ENCODE data around the gene CERKL. TPM values are rescaled to one million over a fixed set of nuclear protein-coding genes. Genes with fewer than 3 reads are reported as not detected.

Gene CERKL
- total RNA-seq, 1 donor from 2014 or later, result not detected

GRCh38 chr2:181680055-181680936 lies 23.4 kb upstream of the CERKL start, which contains the start of gene NEUROD1:
TSS of gene NEUROD1 (minus strand) at chr2:181680517. CDS start at chr2:181678860, 1,657 bp downstream.
- Mint-ChIP-seq H3K4me1 (ENCODE audit: low read depth) (peaks cover 38% of the 10 kb centered on the region), H3K4me3 (ENCODE audit: unreplicated experiment) (peak within 1 kb of the TSS; percentile 58), H3K36me3 (ENCODE audit: low read depth) (peaks cover 7% of the 10 kb centered on the region), H3K27me3 (ENCODE audit: low read depth) (peaks cover 81% of the 10 kb centered on the region), H3K27ac (ENCODE audit: unreplicated experiment) (no peak within 1 kb of the TSS), H3K9me3 (ENCODE audit: low read depth) (peaks cover 4% of the 10 kb centered on the region)
- peak; percentile 75 for DNase-seq (ENCODE audit: low spot score)
- TF ChIP-seq CTCF (IDR thresholded peaks at IDR 0.05), result no peak

DNA sequence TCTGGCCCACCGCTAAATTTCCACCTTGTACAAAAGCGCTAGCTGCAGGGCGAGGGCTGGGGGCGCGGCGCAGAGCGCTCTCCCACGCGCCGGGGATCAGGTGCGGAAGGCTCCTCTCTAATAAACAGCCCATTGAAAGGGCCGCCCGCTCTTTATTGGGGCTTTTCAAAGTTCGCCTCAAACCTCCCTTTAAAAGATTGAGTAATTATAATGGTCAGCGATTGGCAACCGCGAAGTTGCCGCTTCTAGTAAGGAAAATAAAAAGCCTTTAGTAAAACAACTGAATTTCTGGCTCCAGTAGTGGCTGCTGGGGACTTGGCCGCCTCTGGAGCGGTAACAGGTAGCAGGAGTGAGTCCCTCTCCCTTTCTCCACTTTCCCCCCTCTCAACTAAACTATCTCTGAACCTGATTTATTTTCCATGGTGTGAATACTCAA lies 22.7 kb upstream of the CERKL start:
- TF ChIP-seq CTCF (IDR thresholded peaks at IDR 0.05), result no peak
- H3K27ac Mint-ChIP-seq (ENCODE audit: unreplicated experiment), result no peak overlapping the region
- H3K4me1 Mint-ChIP-seq (ENCODE audit: low read depth), result peaks cover 38% of the 10 kb centered on the region
- H3K4me3 Mint-ChIP-seq (ENCODE audit: unreplicated experiment), result no peak overlapping the region
- peaks cover 79% of the 10 kb centered on the region for H3K27me3 Mint-ChIP-seq (ENCODE audit: low read depth)
- peaks cover 7% of the 10 kb centered on the region for H3K36me3 Mint-ChIP-seq (ENCODE audit: low read depth)
- DNase-seq (ENCODE audit: low spot score), result no peak
- peaks cover 4% of the 10 kb centered on the region for H3K9me3 Mint-ChIP-seq (ENCODE audit: low read depth)

- H3K36me3 Mint-ChIP-seq (ENCODE audit: low read depth), result peaks cover 7% of the 10 kb centered on the region
- peaks cover 82% of the 10 kb centered on the region for H3K27me3 Mint-ChIP-seq (ENCODE audit: low read depth)
- TF ChIP-seq CTCF (IDR thresholded peaks at IDR 0.05), result no peak
- peaks cover 4% of the 10 kb centered on the region for H3K9me3 Mint-ChIP-seq (ENCODE audit: low read depth)
- H3K4me1 Mint-ChIP-seq (ENCODE audit: low read depth), result peaks cover 38% of the 10 kb centered on the region
- H3K4me3 Mint-ChIP-seq (ENCODE audit: unreplicated experiment), result no peak overlapping the region
- H3K27ac Mint-ChIP-seq (ENCODE audit: unreplicated experiment), result no peak overlapping the region
- no peak for DNase-seq (ENCODE audit: low spot score)
Measured at GRCh38 chr2:181678861-181679543, 22.1 kb upstream of the CERKL start.

DNA sequence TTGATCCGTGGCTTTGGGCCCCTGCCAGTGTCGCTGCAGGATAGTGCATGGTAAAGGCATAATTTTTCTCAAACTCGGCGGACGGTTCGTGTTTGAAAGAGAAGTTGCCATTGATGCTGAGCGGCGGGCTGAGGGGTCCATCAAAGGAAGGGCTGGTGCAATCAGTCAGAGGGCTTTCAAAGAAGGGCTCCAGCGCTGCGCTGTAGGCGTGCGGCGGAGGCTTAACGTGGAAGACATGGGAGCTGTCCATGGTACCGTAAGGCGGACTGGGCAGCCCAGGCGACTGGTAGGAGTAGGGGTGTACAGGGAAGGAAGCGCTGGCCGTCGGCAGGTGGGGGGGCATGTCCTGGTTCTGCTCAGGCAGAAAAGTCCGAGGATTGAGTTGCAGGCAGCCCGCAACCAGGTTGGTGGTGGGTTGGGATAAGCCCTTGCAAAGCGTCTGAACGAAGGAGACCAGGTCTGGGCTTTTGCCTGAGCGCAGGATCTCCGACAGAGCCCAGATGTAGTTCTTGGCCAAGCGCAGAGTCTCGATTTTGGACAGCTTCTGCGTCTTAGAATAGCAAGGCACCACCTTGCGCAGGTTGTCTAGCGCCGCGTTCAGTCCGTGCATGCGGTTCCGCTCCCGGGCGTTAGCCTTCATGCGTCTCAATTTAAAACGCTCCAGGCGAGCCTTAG lies 21.1 kb upstream of the CERKL start:
- H3K27me3 Mint-ChIP-seq (ENCODE audit: low read depth), result peaks cover 81% of the 10 kb centered on the region
- no peak for TF ChIP-seq CTCF (IDR thresholded peaks at IDR 0.05)
- H3K9me3 Mint-ChIP-seq (ENCODE audit: low read depth), result peaks cover 4% of the 10 kb centered on the region
- H3K36me3 Mint-ChIP-seq (ENCODE audit: low read depth), result peaks cover 7% of the 10 kb centered on the region
- H3K4me3 Mint-ChIP-seq (ENCODE audit: unreplicated experiment), result no peak overlapping the region
- DNase-seq (ENCODE audit: low spot score), result peak; percentile 94
- H3K4me1 Mint-ChIP-seq (ENCODE audit: low read depth), result peaks cover 31% of the 10 kb centered on the region
- H3K27ac Mint-ChIP-seq (ENCODE audit: unreplicated experiment), result peak overlapping the region; percentile 49

- no peak for TF ChIP-seq CTCF (IDR thresholded peaks at IDR 0.05)
- Mint-ChIP-seq H3K4me1 (ENCODE audit: low read depth) (peaks cover 4% of the 10 kb centered on the region), H3K4me3 (ENCODE audit: unreplicated experiment) (no peak overlapping the region), H3K9me3 (ENCODE audit: low read depth) (peaks cover 4% of the 10 kb centered on the region), H3K36me3 (ENCODE audit: low read depth) (peaks cover 7% of the 10 kb centered on the region), H3K27ac (ENCODE audit: unreplicated experiment) (no peak overlapping the region), H3K27me3 (ENCODE audit: low read depth) (peaks cover 71% of the 10 kb centered on the region)
- no peak for DNase-seq (ENCODE audit: low spot score)
Measured at GRCh38 chr2:181675254-181675653, 18.3 kb upstream of the CERKL start.
